ENCODE measurements around the gene USP48.
"Not testable (repeated sequence)": the region's sequence is repeated elsewhere in the genome, so short reads cannot be mapped to it uniquely, and the experiment has no call there.

Gene USP48

DNA sequence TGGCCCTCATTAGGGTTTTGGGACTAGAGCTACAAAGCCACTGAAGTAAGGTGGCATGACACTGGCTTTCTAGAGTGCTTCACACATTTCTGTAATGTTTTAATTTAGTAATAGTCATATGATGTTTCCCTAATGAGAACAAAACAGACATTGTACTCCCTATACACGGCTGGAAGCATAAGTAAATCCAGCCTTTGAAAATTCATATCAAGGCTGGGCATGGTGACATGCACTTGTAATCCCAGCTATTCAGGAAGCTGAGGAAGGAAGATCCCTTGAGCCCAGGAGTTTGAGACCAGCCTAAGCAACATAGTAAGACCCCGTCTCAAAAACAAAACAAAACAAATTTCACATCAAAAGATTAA, 7.4 kb downstream of the USP48 start:
- Histone ChIP-seq H3K9ac (ENCODE audit: low read depth, low read length) (no peak overlapping the region), H3K36me3 (ENCODE audit: insufficient read depth, low read length) (no peaks in the 10 kb centered on the region), H3K4me1 (ENCODE audit: insufficient read depth, low read length) (no peaks in the 10 kb centered on the region; the same call in 1 of the 2 replicates), H3K9me3 (ENCODE audit: control insufficient read depth, insufficient read depth, low read length) (no peaks in the 10 kb centered on the region)

DNA sequence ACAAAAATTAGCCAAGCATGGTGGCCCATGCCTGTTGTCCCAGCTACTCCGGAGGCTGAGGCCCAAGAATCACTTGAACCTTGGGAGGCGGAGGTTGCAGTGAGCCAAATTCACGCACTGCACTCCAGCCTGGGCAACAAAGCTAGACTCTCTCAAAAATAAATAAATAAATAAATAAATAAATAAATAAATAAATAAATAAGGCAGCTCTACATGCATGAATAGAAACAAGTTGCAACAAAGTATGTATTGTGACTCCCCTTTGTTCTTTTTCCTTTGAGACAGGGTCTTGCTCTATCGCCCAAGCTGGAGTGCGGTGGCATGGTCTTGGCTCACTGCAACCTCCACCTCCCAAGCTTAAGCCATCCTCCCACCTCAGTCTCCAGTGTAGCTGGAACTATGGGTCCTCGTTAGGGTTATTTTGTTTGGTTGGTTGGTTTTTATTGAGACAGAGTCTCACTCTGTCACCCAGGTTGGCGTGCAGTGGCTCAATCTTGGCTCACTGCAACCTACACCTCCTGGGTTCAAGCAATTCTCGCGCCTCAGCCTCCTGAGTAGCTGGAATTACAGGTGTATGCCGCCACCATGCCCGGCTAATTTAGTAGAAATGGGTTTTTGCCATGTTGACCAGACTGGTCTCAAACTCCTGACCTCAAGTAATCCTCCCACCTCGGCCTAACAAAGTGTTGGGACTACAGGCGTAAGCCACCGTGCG, 8.0 kb downstream of the USP48 start:
- no peaks in the 10 kb centered on the region; the same call in 1 of the 2 replicates for H3K4me1 ChIP-seq (ENCODE audit: insufficient read depth, low read length)
- no peak overlapping the region for H3K9ac ChIP-seq (ENCODE audit: low read depth, low read length)
- no peaks in the 10 kb centered on the region for H3K9me3 ChIP-seq (ENCODE audit: control insufficient read depth, insufficient read depth, low read length)
- no peaks in the 10 kb centered on the region for H3K36me3 ChIP-seq (ENCODE audit: insufficient read depth, low read length)

DNA sequence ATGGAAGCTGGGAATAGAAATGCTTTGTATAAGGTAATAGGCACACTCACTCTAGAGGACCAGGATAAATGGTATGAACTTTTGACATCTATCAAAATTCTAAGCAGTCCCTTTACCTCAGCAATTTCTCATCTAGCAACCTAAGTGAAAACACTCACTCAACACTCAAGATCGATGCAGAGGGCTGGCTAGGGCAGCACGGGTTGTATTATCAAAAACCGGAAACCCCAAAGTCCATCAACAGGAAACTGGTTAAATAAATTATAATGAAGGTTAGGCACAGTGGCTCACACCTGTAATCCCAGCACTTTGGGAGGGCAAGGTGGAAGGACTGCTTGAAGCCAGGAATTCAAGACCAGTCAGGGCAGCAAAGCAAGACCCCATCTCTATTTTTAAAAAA, 9.4 kb downstream of the USP48 start:
- Histone ChIP-seq H3K4me1 (ENCODE audit: insufficient read depth, low read length) (no peaks in the 10 kb centered on the region; the same call in 1 of the 2 replicates), H3K9me3 (ENCODE audit: control insufficient read depth, insufficient read depth, low read length) (no peaks in the 10 kb centered on the region), H3K36me3 (ENCODE audit: insufficient read depth, low read length) (no peaks in the 10 kb centered on the region), H3K9ac (ENCODE audit: low read depth, low read length) (no peak overlapping the region)

DNA sequence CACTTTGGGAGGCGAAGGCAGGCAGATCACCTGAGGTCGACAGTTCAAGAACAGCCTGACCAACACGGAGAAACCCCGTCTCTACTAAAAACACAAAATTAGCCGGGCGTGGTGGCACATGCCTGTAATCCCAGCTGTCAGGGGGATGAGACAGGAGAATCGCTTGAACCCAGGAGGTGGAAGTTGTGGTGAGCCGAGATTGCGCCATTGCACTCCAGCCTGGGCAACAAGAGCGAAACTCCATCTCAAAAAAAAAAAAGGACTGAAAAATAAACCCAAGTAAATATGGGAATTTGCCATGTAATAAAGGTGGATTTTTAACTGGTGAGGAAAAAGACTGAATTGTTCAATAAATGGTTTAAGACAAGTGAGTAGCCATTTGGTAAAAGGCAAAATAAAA, 11.3 kb downstream of the USP48 start:
- not testable (repeated sequence) for H3K4me1 ChIP-seq (ENCODE audit: insufficient read depth, low read length); H3K9me3 ChIP-seq (ENCODE audit: control insufficient read depth, insufficient read depth, low read length); H3K9ac ChIP-seq (ENCODE audit: low read depth, low read length); H3K36me3 ChIP-seq (ENCODE audit: insufficient read depth, low read length)

GRCh38 chr1:21770602-21771001, 12.3 kb downstream of the USP48 start:
- not testable (repeated sequence) for H3K9me3 ChIP-seq (ENCODE audit: control insufficient read depth, insufficient read depth, low read length); H3K36me3 ChIP-seq (ENCODE audit: insufficient read depth, low read length); H3K9ac ChIP-seq (ENCODE audit: low read depth, low read length); H3K4me1 ChIP-seq (ENCODE audit: insufficient read depth, low read length)

DNA sequence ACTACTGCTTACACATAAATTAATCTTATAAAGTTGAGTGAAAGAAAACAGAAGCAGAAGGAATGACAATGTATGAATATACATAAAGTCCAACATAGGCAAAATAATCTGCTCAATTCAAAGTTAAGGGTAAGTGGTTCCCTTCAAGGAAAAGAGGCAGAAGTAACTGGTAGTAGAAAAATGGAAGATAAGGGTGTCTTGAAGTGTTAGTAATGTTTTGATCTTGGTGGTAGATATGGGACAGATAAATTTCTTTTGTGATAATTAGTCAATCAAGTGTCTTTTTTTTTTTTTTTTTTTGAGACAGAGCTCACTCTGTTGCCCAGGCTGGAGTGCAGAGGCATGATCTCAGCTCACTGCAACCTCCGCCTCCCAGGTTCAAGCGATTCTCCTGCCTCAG, 12.7 kb downstream of the USP48 start:
- H3K9ac ChIP-seq (ENCODE audit: low read depth, low read length), result no peak overlapping the region
- no peaks in the 10 kb centered on the region for H3K36me3 ChIP-seq (ENCODE audit: insufficient read depth, low read length)
- peaks cover 1% of the 10 kb centered on the region; the same call in 1 of the 2 replicates for H3K4me1 ChIP-seq (ENCODE audit: insufficient read depth, low read length)
- no peaks in the 10 kb centered on the region for H3K9me3 ChIP-seq (ENCODE audit: control insufficient read depth, insufficient read depth, low read length)

DNA sequence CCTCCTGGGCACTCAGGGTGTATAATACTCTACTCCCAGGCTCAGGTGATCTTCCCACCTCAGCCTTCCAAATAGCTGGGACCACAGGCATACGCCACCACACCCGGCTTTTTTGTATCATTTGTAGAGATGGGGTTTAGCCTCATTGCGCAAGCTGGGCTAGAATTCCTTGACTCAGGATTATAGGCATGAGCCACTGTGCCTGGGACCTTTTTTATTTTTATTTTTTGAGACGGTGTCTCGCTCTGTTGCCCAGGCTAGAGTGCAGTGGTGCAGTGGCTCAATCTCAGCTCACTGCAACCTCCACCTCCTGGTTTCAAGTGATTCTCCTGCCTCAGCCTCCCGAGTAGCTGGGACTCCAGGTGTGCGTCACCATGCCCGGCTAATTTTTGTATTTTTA, 15.8 kb downstream of the USP48 start:
- not testable (repeated sequence) for H3K9ac ChIP-seq (ENCODE audit: low read depth, low read length); H3K9me3 ChIP-seq (ENCODE audit: control insufficient read depth, insufficient read depth, low read length); H3K36me3 ChIP-seq (ENCODE audit: insufficient read depth, low read length); H3K4me1 ChIP-seq (ENCODE audit: insufficient read depth, low read length)

DNA sequence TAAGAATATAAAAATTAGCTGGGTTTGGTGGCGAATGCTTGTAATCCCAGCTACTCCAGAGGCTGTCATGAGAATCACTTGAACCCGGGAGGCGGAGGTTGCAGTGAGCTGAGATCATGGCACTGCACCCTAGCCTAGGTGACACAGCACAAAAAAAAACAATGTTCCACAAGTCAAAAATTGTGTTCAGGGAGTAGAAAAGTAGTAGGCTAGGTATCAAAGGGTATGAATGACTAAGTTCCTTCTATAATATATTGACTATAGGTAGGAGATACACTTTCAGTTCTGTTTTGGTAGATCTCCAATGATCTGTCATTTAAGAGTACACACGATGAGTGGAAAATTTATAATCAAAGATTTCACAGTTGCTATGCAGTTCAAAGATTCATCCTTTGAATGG, 16.7 kb downstream of the USP48 start:
- H3K4me1 ChIP-seq (ENCODE audit: insufficient read depth, low read length), result peaks cover 9% of the 10 kb centered on the region
- H3K9me3 ChIP-seq (ENCODE audit: control insufficient read depth, insufficient read depth, low read length), result no peaks in the 10 kb centered on the region
- H3K9ac ChIP-seq (ENCODE audit: low read depth, low read length), result no peak overlapping the region
- H3K36me3 ChIP-seq (ENCODE audit: insufficient read depth, low read length), result no peaks in the 10 kb centered on the region

DNA sequence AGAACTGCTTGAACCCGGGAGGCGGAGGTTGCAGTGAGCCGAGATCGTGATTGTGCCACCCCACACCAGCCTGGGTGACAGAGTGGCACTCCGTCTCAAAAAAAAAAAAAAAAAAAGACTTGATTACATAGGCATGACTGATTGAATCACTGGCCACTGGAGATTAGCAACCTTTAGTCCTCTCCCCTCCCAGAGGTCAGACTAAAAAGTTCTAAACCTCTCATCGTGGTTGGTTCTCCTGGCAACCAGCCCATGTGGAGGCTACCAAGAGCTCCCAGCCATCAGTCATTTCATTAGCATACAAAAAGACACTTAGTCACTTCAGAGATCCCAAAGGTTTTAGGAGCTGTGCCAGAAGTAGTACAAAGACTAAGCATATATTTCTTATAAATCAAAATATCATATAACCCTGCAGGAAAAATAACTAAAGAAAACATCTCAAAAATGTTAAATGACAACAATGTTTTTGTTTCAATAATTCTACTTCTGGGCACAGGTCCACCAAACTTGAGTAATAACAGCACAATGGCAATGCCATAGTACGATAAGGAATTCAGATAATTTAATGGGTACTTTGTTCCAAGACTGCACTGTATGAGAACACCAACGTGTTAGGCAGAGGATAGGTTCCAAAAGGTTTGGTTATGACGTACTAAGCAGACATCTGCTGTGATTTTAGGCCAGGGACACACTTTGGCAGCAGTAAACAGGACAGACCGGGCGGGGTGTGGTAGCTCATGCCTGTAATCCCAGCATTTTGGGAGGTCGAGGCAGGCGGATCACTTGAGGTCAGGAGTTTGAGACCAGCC, 18.1 kb downstream of the USP48 start:
- peaks cover 9% of the 10 kb centered on the region for H3K4me1 ChIP-seq (ENCODE audit: insufficient read depth, low read length)
- no peaks in the 10 kb centered on the region for H3K36me3 ChIP-seq (ENCODE audit: insufficient read depth, low read length)
- H3K9ac ChIP-seq (ENCODE audit: low read depth, low read length), result no peak overlapping the region; the same call in 1 of the 2 replicates

DNA sequence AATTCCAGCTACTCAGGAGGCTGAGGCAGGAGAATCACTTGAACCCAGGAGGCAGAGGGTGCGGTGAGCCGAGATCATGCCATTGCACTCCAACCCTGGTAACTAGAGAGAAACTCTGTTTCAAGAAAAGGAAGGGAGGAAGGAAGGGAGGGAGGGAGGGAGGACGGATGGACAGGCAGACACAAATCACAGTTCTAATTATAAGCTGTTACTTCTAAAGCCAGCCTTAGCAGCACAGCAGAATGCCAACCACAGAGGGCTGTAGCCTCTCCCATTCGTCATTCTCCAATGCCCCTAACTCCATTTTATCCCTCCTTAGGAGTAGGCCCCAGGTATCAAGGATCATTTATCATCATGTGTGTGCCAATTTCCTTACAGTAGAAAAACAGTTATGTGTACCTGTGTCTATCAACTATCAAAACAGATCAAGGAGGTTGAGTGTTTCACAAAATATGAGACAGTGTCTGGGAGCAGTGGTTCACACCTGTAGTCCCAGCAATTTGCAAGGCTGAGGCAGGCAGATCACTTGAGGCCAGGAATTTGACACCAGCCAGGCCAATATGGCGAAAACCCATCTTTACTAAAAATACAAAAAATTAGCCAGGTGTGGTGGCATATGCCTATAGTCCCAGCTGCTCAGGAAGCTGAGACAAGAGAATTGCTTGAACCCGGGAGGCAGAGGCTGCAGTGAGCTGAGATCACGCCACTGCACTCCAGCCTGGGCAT, 19.1 kb downstream of the USP48 start:
- no peak overlapping the region for H3K9ac ChIP-seq (ENCODE audit: low read depth, low read length)

More for the DNA sequence above, 18.1 kb downstream of the USP48 start:
- H3K9me3 ChIP-seq (ENCODE audit: control insufficient read depth, insufficient read depth, low read length), result no peaks in the 10 kb centered on the region

GRCh38 chr1:21763236-21763635, 19.7 kb downstream of the USP48 start:
- Histone ChIP-seq H3K9ac (ENCODE audit: low read depth, low read length) (no peak overlapping the region), H3K4me1 (ENCODE audit: insufficient read depth, low read length) (peaks cover 9% of the 10 kb centered on the region)

More for the DNA sequence above, 19.1 kb downstream of the USP48 start:
- Histone ChIP-seq H3K9me3 (ENCODE audit: control insufficient read depth, insufficient read depth, low read length) (no peaks in the 10 kb centered on the region), H3K4me1 (ENCODE audit: insufficient read depth, low read length) (peaks cover 9% of the 10 kb centered on the region), H3K36me3 (ENCODE audit: insufficient read depth, low read length) (no peaks in the 10 kb centered on the region)

GRCh38 chr1:21762022-21762404, 20.9 kb downstream of the USP48 start:
- no peaks in the 10 kb centered on the region for H3K36me3 ChIP-seq (ENCODE audit: insufficient read depth, low read length)
- no peaks in the 10 kb centered on the region for H3K9me3 ChIP-seq (ENCODE audit: control insufficient read depth, insufficient read depth, low read length)
- H3K4me1 ChIP-seq (ENCODE audit: insufficient read depth, low read length), result peaks cover 9% of the 10 kb centered on the region
- H3K9ac ChIP-seq (ENCODE audit: low read depth, low read length), result no peak overlapping the region

More at GRCh38 chr1:21763236-21763635, 19.7 kb downstream of the USP48 start:
- Histone ChIP-seq H3K36me3 (ENCODE audit: insufficient read depth, low read length) (no peaks in the 10 kb centered on the region), H3K9me3 (ENCODE audit: control insufficient read depth, insufficient read depth, low read length) (no peaks in the 10 kb centered on the region)

DNA sequence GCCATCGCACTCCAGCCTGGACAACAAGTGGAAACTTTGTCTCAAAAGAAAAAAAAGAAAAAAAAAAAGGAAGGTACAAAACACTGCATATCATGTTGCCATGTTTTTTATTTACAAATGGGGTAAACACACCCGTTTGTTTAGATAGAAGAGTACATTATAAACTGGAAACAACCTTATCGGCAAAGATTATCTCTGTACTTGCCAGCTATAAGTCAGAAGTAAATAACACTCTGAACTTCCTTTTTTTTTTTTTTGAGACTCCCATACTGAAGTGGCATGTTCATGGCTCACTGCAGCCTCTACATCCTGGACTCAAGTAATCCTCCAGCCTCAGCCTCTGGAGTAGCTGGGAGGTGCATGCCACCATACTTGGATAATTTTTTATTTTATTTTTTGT, 21.9 kb downstream of the USP48 start:
- H3K9ac ChIP-seq (ENCODE audit: low read depth, low read length), result no peak overlapping the region
- no peaks in the 10 kb centered on the region for H3K9me3 ChIP-seq (ENCODE audit: control insufficient read depth, insufficient read depth, low read length)
- H3K4me1 ChIP-seq (ENCODE audit: insufficient read depth, low read length), result peaks cover 9% of the 10 kb centered on the region
- no peaks in the 10 kb centered on the region for H3K36me3 ChIP-seq (ENCODE audit: insufficient read depth, low read length)

GRCh38 chr1:21759818-21760217, 23.1 kb downstream of the USP48 start:
- peaks cover 7% of the 10 kb centered on the region; the same call in 1 of the 2 replicates for H3K36me3 ChIP-seq (ENCODE audit: insufficient read depth, low read length)
- H3K9me3 ChIP-seq (ENCODE audit: control insufficient read depth, insufficient read depth, low read length), result no peaks in the 10 kb centered on the region
- peaks cover 4% of the 10 kb centered on the region for H3K4me1 ChIP-seq (ENCODE audit: insufficient read depth, low read length)
- no peak overlapping the region for H3K9ac ChIP-seq (ENCODE audit: low read depth, low read length)

Measured in ES-I3 (cell line).